ENCODE results near the gene PLPP4.

Gene PLPP4

GRCh38 chr10:120437541-120437940 is 19.5 kb upstream of the PLPP4 start:
- Mint-ChIP-seq H3K27me3 (peaks cover 2% of the 10 kb centered on the region), H3K9me3 (no peaks in the 10 kb centered on the region), H3K4me1 (no peaks in the 10 kb centered on the region), H3K4me3 (no peak overlapping the region), H3K36me3 (no peaks in the 10 kb centered on the region), H3K27ac (no peak overlapping the region)

GRCh38 chr10:120451968-120452367 is 5.1 kb upstream of the PLPP4 start:
- H3K27me3 Mint-ChIP-seq = peaks cover 12% of the 10 kb centered on the region
- H3K9me3 Mint-ChIP-seq = no peaks in the 10 kb centered on the region
- H3K36me3 Mint-ChIP-seq = no peaks in the 10 kb centered on the region
- no peak overlapping the region for H3K4me3 Mint-ChIP-seq
- H3K4me1 Mint-ChIP-seq = no peaks in the 10 kb centered on the region
- no peak overlapping the region for H3K27ac Mint-ChIP-seq

GRCh38 chr10:120453319-120453718 is 3.7 kb upstream of the PLPP4 start:
- Mint-ChIP-seq H3K27me3 (peaks cover 16% of the 10 kb centered on the region), H3K27ac (no peak overlapping the region), H3K9me3 (no peaks in the 10 kb centered on the region), H3K4me1 (no peaks in the 10 kb centered on the region), H3K4me3 (no peak overlapping the region), H3K36me3 (no peaks in the 10 kb centered on the region)

GRCh38 chr10:120453886-120454285 is 3.1 kb upstream of the PLPP4 start:
- no peak overlapping the region for H3K4me3 Mint-ChIP-seq
- H3K9me3 Mint-ChIP-seq = no peaks in the 10 kb centered on the region
- no peaks in the 10 kb centered on the region for H3K4me1 Mint-ChIP-seq
- no peak overlapping the region for H3K27ac Mint-ChIP-seq
- peaks cover 2% of the 10 kb centered on the region for H3K36me3 Mint-ChIP-seq
- H3K27me3 Mint-ChIP-seq = peaks cover 19% of the 10 kb centered on the region

GRCh38 chr10:120455004-120455403 is 2.0 kb upstream of the PLPP4 start:
- no peak overlapping the region for H3K4me3 Mint-ChIP-seq
- peaks cover 19% of the 10 kb centered on the region for H3K27me3 Mint-ChIP-seq
- no peaks in the 10 kb centered on the region for H3K4me1 Mint-ChIP-seq
- H3K27ac Mint-ChIP-seq = no peak overlapping the region
- H3K36me3 Mint-ChIP-seq = peaks cover 2% of the 10 kb centered on the region
- no peaks in the 10 kb centered on the region for H3K9me3 Mint-ChIP-seq

- H3K27me3 Mint-ChIP-seq = peaks cover 19% of the 10 kb centered on the region
- H3K9me3 Mint-ChIP-seq = no peaks in the 10 kb centered on the region
- H3K27ac Mint-ChIP-seq = no peak overlapping the region
- peaks cover 2% of the 10 kb centered on the region for H3K36me3 Mint-ChIP-seq
- H3K4me3 Mint-ChIP-seq = no peak overlapping the region
- no peaks in the 10 kb centered on the region for H3K4me1 Mint-ChIP-seq
Observed at GRCh38 chr10:120455606-120456005, 1.4 kb upstream of the PLPP4 start.

GRCh38 chr10:120456143-120456625 is 843 bp upstream of the PLPP4 start:
- Mint-ChIP-seq H3K9me3 (no peaks in the 10 kb centered on the region), H3K4me1 (no peaks in the 10 kb centered on the region), H3K27me3 (peaks cover 19% of the 10 kb centered on the region), H3K36me3 (peaks cover 2% of the 10 kb centered on the region), H3K27ac (no peak overlapping the region), H3K4me3 (no peak overlapping the region)

GRCh38 chr10:120457431-120458172 is 575 bp downstream of the PLPP4 start:
- Mint-ChIP-seq H3K27ac (no peak overlapping the region), H3K27me3 (peaks cover 19% of the 10 kb centered on the region), H3K4me3 (no peak overlapping the region), H3K9me3 (no peaks in the 10 kb centered on the region), H3K36me3 (peaks cover 2% of the 10 kb centered on the region), H3K4me1 (no peaks in the 10 kb centered on the region)

GRCh38 chr10:120458432-120458831 is 1.4 kb downstream of the PLPP4 start:
- H3K36me3 Mint-ChIP-seq = peaks cover 2% of the 10 kb centered on the region
- no peaks in the 10 kb centered on the region for H3K4me1 Mint-ChIP-seq
- H3K27me3 Mint-ChIP-seq = peaks cover 19% of the 10 kb centered on the region
- no peak overlapping the region for H3K4me3 Mint-ChIP-seq
- no peaks in the 10 kb centered on the region for H3K9me3 Mint-ChIP-seq
- H3K27ac Mint-ChIP-seq = no peak overlapping the region

- Mint-ChIP-seq H3K27me3 (peaks cover 19% of the 10 kb centered on the region), H3K4me3 (no peak overlapping the region), H3K9me3 (no peaks in the 10 kb centered on the region), H3K27ac (no peak overlapping the region), H3K36me3 (peaks cover 2% of the 10 kb centered on the region), H3K4me1 (no peaks in the 10 kb centered on the region)
Observed at GRCh38 chr10:120459185-120459584, 2.2 kb downstream of the PLPP4 start.

- H3K4me1 Mint-ChIP-seq = no peaks in the 10 kb centered on the region
- H3K4me3 Mint-ChIP-seq = no peak overlapping the region
- peaks cover 2% of the 10 kb centered on the region for H3K36me3 Mint-ChIP-seq
- no peaks in the 10 kb centered on the region for H3K9me3 Mint-ChIP-seq
- peaks cover 15% of the 10 kb centered on the region for H3K27me3 Mint-ChIP-seq
- H3K27ac Mint-ChIP-seq = no peak overlapping the region
Observed at GRCh38 chr10:120460186-120460585, 3.2 kb downstream of the PLPP4 start.

- H3K9me3 Mint-ChIP-seq = no peaks in the 10 kb centered on the region
- peaks cover 2% of the 10 kb centered on the region for H3K36me3 Mint-ChIP-seq
- H3K4me1 Mint-ChIP-seq = no peaks in the 10 kb centered on the region
- no peak overlapping the region for H3K27ac Mint-ChIP-seq
- H3K27me3 Mint-ChIP-seq = peaks cover 13% of the 10 kb centered on the region
- no peak overlapping the region for H3K4me3 Mint-ChIP-seq
Observed at GRCh38 chr10:120460776-120461175, 3.7 kb downstream of the PLPP4 start.

GRCh38 chr10:120462018-120462682 is 5.1 kb downstream of the PLPP4 start:
- peaks cover 2% of the 10 kb centered on the region for H3K36me3 Mint-ChIP-seq
- H3K9me3 Mint-ChIP-seq = no peaks in the 10 kb centered on the region
- no peak overlapping the region for H3K27ac Mint-ChIP-seq
- peaks cover 9% of the 10 kb centered on the region for H3K27me3 Mint-ChIP-seq
- H3K4me1 Mint-ChIP-seq = no peaks in the 10 kb centered on the region
- no peak overlapping the region for H3K4me3 Mint-ChIP-seq

- Mint-ChIP-seq H3K4me1 (no peaks in the 10 kb centered on the region), H3K27me3 (no peaks in the 10 kb centered on the region), H3K9me3 (no peaks in the 10 kb centered on the region), H3K36me3 (no peaks in the 10 kb centered on the region), H3K27ac (no peak overlapping the region), H3K4me3 (no peak overlapping the region)
Observed at GRCh38 chr10:120465138-120465537, 8.1 kb downstream of the PLPP4 start.

- no peaks in the 10 kb centered on the region for H3K9me3 Mint-ChIP-seq
- H3K27me3 Mint-ChIP-seq = no peaks in the 10 kb centered on the region
- H3K27ac Mint-ChIP-seq = no peak overlapping the region
- no peak overlapping the region for H3K4me3 Mint-ChIP-seq
- no peaks in the 10 kb centered on the region for H3K4me1 Mint-ChIP-seq
- no peaks in the 10 kb centered on the region for H3K36me3 Mint-ChIP-seq
Observed at GRCh38 chr10:120466006-120466405, 9.0 kb downstream of the PLPP4 start.

- Mint-ChIP-seq H3K27ac (no peak overlapping the region), H3K4me3 (no peak overlapping the region), H3K27me3 (peaks cover 4% of the 10 kb centered on the region), H3K4me1 (no peaks in the 10 kb centered on the region), H3K36me3 (no peaks in the 10 kb centered on the region), H3K9me3 (peaks cover 14% of the 10 kb centered on the region)
Observed at GRCh38 chr10:120473593-120473992, 16.6 kb downstream of the PLPP4 start.
